Measurements from ENCODE around the gene NEK5. TPM values are rescaled to one million over a fixed set of nuclear protein-coding genes. Genes with fewer than 3 reads are reported as not detected.
"Not testable (repeated sequence)": the region's sequence is repeated elsewhere in the genome, so short reads cannot be mapped to it uniquely, and the experiment has no call there.

NEK5 gene
- 1 to 10 TPM; 1.2 to 2.3 TPM for total RNA-seq

- H3K4me1 ChIP-seq (replicated peaks) = no peaks in the 10 kb centered on the region
- peak within 1 kb of the TSS; percentile 18 to 40 for H3K27ac ChIP-seq
- peak; percentile 62 for DNase-seq (ENCODE audit: low spot score)
- 12% methylated on average over 55 of the region's 71 CpGs for WGBS
- H3K9me3 ChIP-seq = no peaks in the 10 kb centered on the region
- TF ChIP-seq CTCF (IDR thresholded peaks at IDR 0.05) = peak; percentile 53 to 77 (median 73)
- TF ChIP-seq POLR2AphosphoS5 (IDR thresholded peaks at IDR 0.05) = peak; percentile 36
- no peak for TF ChIP-seq POLR2A (IDR thresholded peaks at IDR 0.05)
- no peaks in the 10 kb centered on the region for H3K27me3 ChIP-seq (replicated peaks; ENCODE audit: insufficient read depth)
- intact Hi-C loops (cut with DNase I) = loop anchor here (5.0 to 10.0 kb wide), 4 partner anchors 132 to 1004 kb away; no protein-coding TSS in a partner anchor
- H3K36me3 ChIP-seq = no peaks in the 10 kb centered on the region
- peak within 1 kb of the TSS; percentile 50 to 60 for H3K4me3 ChIP-seq
These were observed at the start of gene NEK5 for GRCh38 chr13:52128714-52129700. NEK5 (minus strand) TSS chr13:52129073; CDS start chr13:52127482, 1,591 bp downstream.

- TF ChIP-seq CTCF (IDR thresholded peaks at IDR 0.05) (no peak), POLR2AphosphoS5 (IDR thresholded peaks at IDR 0.05) (no peak), POLR2A (IDR thresholded peaks at IDR 0.05) (no peak)
- no peaks in the 10 kb centered on the region for H3K27me3 ChIP-seq (replicated peaks; ENCODE audit: insufficient read depth)
- H3K36me3 ChIP-seq = no peaks in the 10 kb centered on the region
- no peak overlapping the region for H3K4me3 ChIP-seq
- intact Hi-C loops (cut with DNase I) = no loop called here
- DNase-seq (ENCODE audit: low spot score) = no peak
- no peaks in the 10 kb centered on the region for H3K9me3 ChIP-seq
- H3K4me1 ChIP-seq (replicated peaks) = no peaks in the 10 kb centered on the region
- 82% methylated on average over 2 of the region's 2 CpGs for WGBS
- H3K27ac ChIP-seq = no peak overlapping the region
These were observed 48.4 kb upstream of the NEK5 start for GRCh38 chr13:52177276-52177675.

- H3K27me3 ChIP-seq (replicated peaks; ENCODE audit: insufficient read depth); H3K4me1 ChIP-seq (replicated peaks); intact Hi-C loops (cut with DNase I); H3K4me3 ChIP-seq; H3K9me3 ChIP-seq; DNase-seq (ENCODE audit: low spot score); H3K36me3 ChIP-seq: not testable (repeated sequence)
- peak overlapping the region in 1 of 2 donors; percentile 62 for H3K27ac ChIP-seq
- 64% methylated on average over 6 of the region's 6 CpGs for WGBS
These were observed 45.1 kb upstream of the NEK5 start for GRCh38 chr13:52173970-52174369.

- intact Hi-C loops (cut with DNase I) = no loop called here
- no peak for DNase-seq (ENCODE audit: low spot score)
- Histone ChIP-seq H3K9me3 (no peaks in the 10 kb centered on the region), H3K36me3 (no peaks in the 10 kb centered on the region), H3K27me3 (replicated peaks; ENCODE audit: insufficient read depth) (no peaks in the 10 kb centered on the region), H3K4me3 (no peak overlapping the region), H3K27ac (peak overlapping the region in 1 of 2 donors; percentile 62), H3K4me1 (replicated peaks) (no peaks in the 10 kb centered on the region)
- TF ChIP-seq POLR2A (IDR thresholded peaks at IDR 0.05) (no peak), CTCF (IDR thresholded peaks at IDR 0.05) (no peak), POLR2AphosphoS5 (IDR thresholded peaks at IDR 0.05) (no peak)
- 56% methylated on average over 3 of the region's 3 CpGs for WGBS
These were observed 44.5 kb upstream of the NEK5 start for GRCh38 chr13:52173373-52173772.

GRCh38 chr13:52171686-52172085 lies 42.8 kb upstream of the NEK5 start:
- H3K4me3 ChIP-seq; DNase-seq (ENCODE audit: low spot score); H3K9me3 ChIP-seq; H3K27me3 ChIP-seq (replicated peaks; ENCODE audit: insufficient read depth); H3K36me3 ChIP-seq; H3K4me1 ChIP-seq (replicated peaks); intact Hi-C loops (cut with DNase I): not testable (repeated sequence)
- peak overlapping the region in 1 of 2 donors; percentile 62 for H3K27ac ChIP-seq
- 96% methylated on average over 1 of the region's 1 CpG for WGBS

- peak overlapping the region in 1 of 2 donors; percentile 24 for H3K27ac ChIP-seq
- DNase-seq (ENCODE audit: low spot score); H3K27me3 ChIP-seq (replicated peaks; ENCODE audit: insufficient read depth); intact Hi-C loops (cut with DNase I); H3K9me3 ChIP-seq; H3K4me3 ChIP-seq; H3K4me1 ChIP-seq (replicated peaks); H3K36me3 ChIP-seq: not testable (repeated sequence)
- WGBS = 59% methylated on average over 1 of the region's 1 CpG
These were observed 42.0 kb upstream of the NEK5 start for GRCh38 chr13:52170828-52171391.

All from prostate gland (tissue), 2 donors.